Stimulated activated CD4-positive, alpha-beta T cell treated with anti-CD3 and anti-CD28 coated beads, Interleukin-12 subunit alpha, Interleukin-12 subunit beta, amount 100 ng/mL, for 48 hours (primary cell): ENCODE measurements around the gene POU4F1.
"Not testable (repeated sequence)": the region's sequence is repeated elsewhere in the genome, so short reads cannot be mapped to it uniquely, and the experiment has no call there.

Source experiments
- DNase-seq, 3 donors: peaks; one replicate each; pipeline ENCODE4 v3.0.0-alpha.2; 2020; ENCODE audit warnings: low read depth in 2 of 3, low spot score in 1 of 3

POU4F1 gene, protein sequence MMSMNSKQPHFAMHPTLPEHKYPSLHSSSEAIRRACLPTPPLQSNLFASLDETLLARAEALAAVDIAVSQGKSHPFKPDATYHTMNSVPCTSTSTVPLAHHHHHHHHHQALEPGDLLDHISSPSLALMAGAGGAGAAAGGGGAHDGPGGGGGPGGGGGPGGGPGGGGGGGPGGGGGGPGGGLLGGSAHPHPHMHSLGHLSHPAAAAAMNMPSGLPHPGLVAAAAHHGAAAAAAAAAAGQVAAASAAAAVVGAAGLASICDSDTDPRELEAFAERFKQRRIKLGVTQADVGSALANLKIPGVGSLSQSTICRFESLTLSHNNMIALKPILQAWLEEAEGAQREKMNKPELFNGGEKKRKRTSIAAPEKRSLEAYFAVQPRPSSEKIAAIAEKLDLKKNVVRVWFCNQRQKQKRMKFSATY

DNA sequence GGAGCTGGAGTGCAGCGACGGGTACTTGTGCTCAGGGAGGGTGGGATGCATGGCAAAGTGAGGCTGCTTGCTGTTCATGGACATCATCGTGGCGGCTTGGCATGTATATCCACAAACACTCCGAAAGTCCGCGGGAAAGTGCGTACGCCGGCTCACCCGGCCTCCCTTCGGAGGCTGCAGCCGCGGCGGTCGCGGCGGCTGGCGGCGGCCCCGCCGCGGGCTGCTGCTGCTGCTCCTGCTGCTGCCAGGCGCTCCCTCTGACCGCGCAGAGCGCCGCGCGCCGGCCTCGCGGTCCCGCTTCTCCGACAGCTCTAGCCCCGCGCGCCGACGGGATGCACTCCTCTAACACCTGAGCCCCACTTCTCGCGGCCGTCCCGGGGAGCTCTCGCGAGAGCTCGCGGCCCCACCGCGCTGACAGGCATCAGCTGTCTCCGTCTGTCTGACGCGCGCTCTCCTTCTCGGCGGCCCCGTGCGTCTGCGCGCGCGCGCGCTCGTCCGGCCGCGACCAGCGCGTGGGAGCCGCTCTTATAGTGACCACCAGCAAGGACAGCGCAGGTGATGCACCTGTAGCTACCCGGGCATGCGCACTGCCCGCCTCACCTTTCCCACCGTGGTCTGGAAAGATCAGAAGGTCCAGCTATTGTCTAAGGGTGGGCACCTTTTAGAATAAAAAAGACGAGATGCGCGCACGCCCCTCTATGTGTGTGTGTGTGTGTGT is at the start of gene POU4F1:
POU4F1 (minus strand) TSS at position 313 of the 718 bp plus-strand sequence; CDS start at position 87, 226 bp downstream.
- DNase-seq = peak; percentile 58 to 69 (median 63)

DNA sequence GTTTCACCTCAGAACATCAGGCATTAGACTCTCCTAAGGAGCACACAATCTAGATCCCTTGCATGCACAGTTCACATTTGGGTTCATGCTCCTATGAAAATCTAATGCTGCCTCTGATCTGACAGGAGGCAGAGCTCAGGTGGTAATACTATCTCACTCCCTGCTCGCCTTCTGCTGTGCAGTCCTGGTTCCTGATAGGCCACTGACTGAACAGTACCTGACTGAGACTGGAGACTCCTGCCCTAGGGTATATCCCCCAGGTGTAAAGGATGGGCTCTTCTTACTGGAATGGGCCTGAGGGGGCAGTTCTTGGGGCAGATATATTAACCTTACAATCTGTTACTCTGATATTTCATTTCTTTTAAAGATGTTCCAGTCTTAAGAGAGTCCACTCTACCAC is 49.3 kb upstream of the POU4F1 start:
- DNase-seq = no peak

DNA sequence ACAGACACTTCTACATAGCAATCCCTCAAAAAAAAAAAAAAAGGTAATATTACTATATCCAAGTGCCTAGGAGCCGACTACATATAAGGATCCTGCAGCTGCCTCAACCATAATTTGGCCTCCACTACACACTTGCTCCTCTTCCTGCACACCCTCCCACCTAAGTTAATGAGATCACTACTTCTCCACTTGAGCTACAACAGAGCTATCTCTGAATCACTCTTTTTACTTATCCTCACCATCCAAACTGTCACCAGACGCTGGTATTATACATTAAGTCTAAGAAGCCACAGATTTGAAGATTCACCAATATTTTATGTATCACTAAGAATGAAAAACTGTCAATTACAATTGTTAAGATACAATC is 47.3 kb upstream of the POU4F1 start:
- no peak for DNase-seq

DNA sequence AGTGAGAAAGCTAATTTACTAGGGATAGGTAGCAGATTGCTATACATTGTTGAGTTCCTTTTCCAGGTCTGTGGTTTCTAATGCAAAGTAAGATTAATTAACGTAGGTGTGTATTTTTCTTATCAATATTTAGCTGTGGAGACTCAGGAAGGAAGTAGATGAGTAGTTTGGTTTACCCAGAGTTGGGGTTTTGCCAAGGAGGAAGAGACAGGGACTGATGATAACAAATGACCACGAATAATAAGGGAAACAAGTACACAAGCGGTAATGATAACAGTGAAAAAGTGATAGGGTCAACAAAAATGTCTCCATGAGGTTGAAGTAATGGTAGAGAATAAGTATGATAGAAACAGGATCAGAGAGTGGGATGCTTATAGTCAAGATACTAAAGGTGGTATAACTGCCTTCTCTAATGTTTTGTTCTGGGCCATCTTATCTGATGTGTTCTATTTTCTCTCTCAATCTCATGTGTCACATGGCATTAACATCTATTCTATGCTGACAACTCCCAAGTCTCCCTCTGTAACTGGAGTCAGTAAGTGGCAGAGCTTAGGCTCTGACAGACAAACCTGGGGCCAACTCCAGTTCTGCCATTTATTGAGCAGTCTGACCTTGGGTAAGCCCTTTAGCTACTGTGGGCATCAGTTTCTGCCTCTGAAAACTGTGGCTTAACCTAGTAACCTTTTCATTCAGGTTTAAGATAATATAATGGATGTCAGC is 46.8 kb upstream of the POU4F1 start:
- DNase-seq = no peak

DNA sequence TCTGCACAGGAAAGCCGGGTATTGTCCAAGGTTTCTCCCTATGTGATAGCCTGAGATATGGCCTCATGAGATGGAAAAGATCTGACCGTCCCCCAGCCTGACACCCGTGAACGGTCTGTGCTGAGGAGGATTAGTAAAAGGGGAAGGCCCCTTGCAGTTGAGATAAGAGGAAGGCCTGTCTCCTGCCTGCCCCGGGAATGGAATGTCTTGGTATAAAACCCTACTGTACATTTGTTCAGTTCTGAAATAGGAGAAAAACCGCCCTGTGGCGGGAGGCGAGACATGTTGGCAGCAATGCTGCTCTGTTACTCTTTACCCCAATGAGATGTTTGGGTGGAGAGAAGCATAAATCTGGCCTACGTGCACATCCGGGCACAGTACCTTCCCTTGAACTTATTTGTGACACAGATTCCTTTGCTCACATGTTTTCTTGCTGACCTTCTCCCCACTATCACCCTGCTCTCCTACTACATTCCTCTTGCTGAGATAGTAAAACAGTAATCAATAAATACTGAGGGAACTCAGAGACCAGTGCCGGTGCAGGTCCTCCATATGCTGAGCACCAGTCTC is 43.8 kb upstream of the POU4F1 start:
- not testable (repeated sequence) for DNase-seq

DNA sequence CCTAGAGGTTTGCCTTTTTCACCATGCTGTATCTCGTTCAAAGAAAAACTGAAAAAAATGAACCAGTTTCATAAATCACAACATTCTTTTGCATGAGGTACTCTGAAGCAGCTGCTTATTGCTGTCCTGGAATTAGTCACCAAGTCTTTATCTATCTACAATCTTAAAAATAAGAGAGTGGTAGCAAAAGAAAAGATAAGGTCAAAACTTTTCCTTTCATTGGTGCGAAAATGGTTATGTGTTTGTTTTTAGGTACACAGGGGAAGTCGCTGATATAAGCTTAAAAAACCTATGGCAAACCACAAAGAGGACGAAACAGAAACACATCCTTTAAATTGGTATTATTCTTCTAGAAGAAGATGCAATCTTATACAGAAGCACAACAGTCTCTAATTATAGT is 34.9 kb upstream of the POU4F1 start:
- no peak for DNase-seq

DNA sequence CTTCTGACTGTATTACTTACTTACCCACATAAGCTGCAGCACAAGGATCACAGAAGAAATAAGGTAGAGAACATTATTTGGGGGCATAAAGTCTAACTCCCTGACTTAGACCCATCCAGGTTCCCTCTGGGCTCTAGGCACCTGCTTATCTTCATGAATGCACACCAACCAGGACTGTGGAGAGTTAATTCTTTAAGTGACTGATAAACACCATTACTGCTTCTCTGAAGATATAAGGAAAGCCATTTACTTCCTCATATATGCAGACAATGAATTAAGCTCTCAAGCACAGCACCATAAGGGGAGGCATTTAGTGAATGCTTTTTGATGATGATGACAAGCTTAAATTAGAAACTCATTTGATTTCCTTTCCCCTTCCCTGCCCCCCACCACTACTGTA is 33.1 kb upstream of the POU4F1 start:
- DNase-seq = no peak

DNA sequence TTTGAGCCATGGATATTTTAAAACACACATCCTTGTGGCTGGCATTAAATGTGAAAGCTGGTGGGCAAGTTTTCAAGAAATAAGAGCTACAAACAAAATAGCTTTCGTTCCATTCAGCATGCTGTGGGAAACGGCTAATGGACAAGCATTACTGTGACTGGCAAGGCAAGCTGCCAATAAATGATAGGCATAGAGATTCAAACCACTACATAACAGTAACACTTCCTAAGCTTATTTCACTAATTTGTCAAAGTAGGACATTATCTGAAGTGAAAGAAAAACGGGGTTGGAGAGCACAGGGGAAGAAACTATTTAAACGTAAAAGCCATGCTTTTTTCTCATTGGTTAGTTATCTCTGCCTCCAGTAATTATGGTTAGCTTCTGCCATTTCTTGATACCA is 29.6 kb upstream of the POU4F1 start:
- no peak for DNase-seq

DNA sequence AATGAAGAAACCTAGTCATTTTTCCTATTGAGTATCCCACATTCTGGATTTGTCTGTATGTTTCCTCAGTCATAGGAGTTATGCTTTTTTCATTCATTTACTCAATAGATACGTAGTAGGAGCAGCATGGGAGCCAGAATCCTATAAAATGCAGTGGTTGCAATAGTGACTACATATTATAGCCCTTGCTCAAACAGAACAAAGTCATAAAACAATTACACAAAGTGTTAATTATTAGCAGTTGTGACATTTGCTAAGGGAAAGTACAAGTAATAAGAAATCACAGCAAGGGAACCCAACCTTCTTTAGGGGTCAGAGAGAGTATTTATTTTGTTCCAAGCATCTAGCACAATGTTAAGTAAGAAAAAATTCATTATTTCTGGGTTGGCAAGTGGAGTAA is 27.7 kb upstream of the POU4F1 start:
- no peak for DNase-seq

DNA sequence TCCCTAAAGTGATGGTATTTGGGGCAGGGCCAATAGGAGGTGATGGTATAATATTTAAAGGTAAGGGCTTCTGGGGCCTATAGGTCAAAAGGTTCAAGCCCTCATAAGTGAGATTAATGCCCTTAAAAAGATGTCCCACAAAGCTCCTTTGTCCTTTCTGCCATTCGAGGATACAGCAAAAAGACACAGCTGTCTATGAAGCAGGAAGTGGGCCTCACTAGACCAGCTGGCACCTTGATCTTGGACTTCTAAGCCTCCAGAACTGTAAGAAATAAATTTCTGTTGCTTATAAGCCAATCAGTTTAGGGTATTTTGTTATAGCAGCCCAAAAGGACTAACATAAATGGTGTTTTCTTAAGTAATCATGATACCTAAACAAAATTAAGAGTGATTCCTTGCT is 27.2 kb upstream of the POU4F1 start:
- DNase-seq = no peak

DNA sequence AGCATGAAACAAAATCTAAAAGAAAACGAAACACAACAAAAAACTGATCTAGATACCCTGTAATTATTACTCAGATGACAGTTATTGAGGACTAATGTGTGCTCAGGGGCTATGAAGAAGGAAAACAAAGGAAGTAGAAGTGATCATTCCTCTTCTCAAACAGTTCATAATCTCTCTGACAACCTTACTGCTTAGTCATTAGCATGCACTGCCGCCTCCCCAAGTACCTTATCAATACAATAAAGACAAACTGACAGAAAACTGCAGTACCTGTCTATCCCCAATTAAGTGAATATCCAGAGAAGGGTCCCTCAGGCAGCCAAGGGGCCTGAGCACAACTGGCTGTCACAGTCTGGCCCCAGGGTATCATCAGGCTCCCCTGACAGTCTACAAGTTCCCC is 22.0 kb upstream of the POU4F1 start:
- no peak for DNase-seq

DNA sequence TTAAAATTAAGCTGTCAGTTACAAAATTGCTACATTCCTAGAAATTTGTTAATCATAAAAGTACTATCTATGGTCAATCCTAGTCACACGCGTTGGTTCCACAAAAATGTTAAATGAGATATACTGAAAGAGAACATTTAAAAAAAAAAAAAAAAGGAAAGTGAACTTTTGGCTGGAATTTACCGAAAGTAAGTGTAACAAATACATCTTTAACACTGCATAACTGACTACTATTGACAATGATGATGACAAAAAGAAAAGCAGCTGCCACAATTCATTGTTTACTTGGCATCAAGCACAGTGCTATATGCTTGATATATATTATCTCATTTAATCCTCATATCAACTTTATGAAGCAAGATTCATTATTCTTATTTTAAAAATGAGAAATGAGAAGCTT is 19.8 kb upstream of the POU4F1 start:
- DNase-seq = no peak

DNA sequence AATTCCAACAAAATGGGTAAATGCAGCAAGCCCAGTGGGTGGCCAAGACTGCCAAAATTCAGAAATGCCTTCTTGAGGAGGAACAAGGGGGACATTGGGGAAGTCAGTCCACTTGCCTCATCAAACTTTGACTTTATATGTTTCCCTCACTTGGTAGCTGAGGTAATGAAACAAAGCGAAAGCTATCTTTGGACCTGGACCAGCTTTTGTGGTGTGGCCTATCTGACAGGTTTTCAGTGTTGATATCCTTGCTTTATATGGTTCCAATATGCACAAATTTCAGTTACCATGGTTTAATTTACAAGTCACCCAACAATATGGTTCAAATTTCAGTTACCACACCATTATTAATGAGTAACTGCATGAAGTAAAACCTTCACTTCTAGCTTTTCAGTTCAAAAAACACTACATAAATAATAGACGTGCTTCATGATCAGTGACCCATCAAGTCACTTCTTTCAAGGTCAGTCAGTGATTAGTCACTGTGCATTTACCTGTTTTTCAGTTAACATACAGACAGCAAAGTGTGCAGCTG is 17.7 kb upstream of the POU4F1 start:
- no peak for DNase-seq

DNA sequence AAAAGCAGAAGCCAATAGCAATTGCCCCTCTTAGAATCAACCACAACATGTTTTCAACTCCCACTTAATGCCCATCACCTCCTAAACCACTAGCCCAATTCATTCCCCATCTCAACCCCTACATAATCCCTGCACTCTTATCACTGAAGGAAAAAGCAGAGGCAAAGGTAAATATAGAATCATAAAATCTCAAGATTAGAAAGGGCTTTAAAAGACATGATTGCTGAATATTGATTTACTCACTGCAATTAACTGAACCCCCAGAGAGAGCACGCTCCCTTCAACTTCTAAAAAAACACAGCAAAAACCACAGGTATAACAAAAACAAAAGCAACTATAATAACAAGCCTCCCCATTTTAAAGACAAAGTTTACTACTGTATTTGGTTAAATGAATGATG is 15.1 kb upstream of the POU4F1 start:
- no peak for DNase-seq

DNA sequence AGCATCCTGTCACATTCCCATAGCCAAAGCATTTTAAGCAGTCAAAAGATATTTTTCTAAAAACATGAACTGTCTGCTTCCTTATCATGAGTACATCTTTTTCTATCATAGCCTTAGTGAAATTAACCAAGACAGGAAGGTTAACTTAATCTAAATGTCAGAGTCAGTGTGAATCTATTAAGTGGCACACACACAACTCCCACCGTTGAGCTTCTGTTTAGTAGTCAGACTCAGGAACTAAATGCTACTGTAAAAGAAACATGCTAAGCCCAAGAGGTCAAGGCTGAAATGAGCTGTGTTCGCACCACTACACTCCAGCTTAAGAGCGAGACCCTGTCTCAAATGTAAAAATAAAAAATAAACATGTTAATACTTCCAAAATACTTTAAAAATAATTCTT is 7.7 kb upstream of the POU4F1 start:
- DNase-seq = no peak

DNA sequence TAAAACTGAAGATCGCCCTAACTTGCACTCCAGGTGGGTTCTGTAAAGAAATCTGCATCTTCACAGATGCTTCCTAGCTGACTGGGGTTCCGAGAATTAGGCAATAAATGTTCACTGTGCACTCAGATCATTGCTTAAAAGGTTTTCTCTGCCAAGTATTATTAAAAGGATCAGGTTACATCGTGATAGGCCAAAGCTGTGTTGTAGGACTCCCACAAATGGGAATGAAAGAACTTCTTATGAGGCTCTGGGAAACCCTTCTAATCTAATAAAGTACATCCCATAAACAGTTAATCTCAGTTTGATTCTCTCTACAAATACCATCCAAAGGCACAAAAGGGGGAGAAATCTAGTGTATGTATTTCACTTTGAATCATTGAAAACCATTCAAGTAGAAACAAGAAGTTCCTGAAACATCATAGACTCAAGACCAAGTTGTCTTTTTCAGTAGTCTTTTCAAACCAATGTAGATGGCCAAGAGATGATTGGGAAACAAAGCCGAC is 7.1 kb upstream of the POU4F1 start:
- no peak for DNase-seq

DNA sequence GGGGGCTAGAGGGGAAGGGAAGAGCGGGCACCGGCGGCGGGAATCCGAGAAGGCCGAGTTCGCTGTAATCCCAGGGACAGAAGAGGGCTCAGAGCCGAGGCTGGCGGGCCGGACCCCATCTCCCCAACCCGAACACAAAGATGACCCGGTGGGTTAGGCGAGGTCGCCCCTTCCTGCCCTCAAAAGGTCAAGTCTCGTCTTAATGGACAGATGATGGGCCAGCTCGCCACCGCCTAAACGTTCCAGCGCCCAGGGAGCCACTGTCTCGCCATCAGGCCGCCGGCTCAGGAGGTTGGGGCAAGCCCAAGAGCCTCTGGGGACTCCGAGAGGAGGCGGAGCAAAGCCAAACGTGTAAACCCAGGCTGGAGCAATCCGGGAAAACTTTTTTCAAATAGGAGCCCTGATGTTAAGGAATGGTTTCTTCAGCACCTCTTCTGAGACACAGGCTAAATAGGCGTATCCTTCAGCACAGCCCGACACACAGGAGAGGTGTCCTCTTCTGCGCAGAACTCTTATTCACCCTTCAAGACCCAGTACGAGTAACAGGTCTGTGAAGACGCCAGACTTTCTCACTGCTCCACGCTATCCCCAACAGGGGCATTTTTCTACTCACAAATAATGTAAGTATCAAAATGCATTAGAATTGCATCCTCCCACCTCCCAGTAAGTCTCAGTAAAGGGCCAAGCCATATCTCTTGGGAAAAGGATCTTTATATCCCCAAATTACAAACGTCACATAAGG is 6.3 kb upstream of the POU4F1 start:
- DNase-seq = no peak

DNA sequence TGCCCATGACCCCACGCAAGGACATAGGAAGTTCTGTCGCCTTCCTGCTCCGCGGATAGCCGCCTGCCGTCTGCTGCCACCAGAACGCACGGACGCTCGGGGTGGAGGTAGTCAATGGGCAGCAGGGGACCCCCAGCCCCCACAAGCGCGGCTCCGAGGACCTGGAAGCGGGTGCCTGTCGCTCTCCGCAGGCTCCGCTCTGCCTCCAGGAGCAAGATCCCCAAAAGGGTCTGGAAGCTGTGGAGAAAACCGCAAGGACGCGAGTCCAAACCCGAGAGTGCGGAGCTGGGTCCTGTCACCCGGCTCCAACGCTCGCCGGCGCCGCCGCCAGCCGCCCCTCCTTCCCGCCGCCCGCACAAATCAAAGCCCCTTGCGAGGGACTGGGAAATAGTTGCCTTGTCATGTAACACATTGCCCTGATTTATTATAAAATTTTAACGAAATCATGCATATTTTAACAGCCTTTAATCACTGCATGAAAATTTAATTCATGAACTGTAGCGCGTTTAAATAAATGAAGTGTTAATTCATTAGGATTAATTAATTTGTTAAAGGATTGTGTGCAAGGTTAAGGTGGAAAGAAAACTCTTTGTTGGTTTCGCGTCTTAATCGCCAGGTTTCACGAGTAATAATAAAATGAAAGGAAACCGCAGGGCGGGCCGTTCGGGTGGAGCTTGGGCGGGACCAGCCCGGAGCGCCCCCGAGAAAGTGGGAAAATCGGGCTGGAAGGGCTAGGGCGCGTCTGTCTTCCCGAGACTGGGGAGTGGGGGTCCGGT is 5.5 kb upstream of the POU4F1 start:
- no peak for DNase-seq

DNA sequence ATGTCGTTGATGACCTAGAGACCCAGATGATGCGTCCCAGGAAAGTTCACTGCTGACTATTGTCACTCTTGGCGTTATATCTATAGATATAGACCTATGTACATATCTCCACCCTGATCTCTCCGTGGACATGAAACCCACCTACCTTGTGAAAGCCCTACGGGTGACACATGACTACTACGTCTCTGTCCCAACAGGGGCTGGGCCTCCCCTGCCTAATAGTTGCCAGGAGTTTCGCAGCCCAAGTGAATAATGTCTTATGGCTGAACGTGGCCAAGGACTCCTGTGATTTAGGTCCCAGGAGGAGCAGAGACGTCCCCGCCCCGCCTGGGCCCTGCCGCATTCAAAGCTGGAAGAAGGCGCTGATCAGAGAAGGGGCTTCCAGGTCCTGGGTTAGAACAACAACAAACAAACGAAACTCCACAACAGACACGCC is 4.9 kb upstream of the POU4F1 start:
- DNase-seq = no peak
